ENCODE results near the gene POLE.

DNA sequence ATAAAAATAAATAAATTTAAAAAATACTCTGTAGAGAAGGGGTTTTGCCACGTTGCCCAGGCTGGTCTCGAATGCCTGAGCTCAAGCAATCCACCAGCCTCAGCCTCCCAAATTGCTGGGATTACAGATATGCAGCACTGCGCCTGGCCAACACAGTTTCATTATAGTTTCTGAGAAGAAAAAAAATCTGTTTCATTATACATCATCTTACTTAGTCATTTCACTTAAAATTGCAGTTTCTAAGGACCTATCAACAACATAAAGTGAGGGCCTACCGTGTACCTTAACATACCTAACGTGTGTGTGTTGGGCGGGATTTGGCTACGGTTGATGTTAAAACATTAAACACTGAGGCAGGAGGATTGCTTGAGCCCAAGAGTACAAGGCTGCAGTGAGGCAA lies 40.3 kb downstream of the POLE start:
- TF ChIP-seq, protein P1, sequence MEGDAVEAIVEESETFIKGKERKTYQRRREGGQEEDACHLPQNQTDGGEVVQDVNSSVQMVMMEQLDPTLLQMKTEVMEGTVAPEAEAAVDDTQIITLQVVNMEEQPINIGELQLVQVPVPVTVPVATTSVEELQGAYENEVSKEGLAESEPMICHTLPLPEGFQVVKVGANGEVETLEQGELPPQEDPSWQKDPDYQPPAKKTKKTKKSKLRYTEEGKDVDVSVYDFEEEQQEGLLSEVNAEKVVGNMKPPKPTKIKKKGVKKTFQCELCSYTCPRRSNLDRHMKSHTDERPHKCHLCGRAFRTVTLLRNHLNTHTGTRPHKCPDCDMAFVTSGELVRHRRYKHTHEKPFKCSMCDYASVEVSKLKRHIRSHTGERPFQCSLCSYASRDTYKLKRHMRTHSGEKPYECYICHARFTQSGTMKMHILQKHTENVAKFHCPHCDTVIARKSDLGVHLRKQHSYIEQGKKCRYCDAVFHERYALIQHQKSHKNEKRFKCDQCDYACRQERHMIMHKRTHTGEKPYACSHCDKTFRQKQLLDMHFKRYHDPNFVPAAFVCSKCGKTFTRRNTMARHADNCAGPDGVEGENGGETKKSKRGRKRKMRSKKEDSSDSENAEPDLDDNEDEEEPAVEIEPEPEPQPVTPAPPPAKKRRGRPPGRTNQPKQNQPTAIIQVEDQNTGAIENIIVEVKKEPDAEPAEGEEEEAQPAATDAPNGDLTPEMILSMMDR (IDR thresholded peaks at IDR 0.05; ENCODE audit: borderline replicate concordance, extremely low read depth, low read length, poor library complexity, severe bottlenecking) = no peak
- no peak for TF ChIP-seq EZH2 (IDR thresholded peaks at IDR 0.05; ENCODE audit: borderline replicate concordance, low read depth, low read length, severe bottlenecking)

Data from DND-41 (cell line).